SU-DHL-6 (cell line): ENCODE measurements around the gene GIMAP1.

Experiments used
- CTCF ChIP-seq: fragments of 200-600 bp; sonication (generic); IDR thresholded peaks from one replicate; pipeline ENCODE4 v1.5.1; 2017; ENCODE audit warnings: antibody characterized with exemption, mild to moderate bottlenecking, low read length, moderate library complexity; ENCODE audit not compliant: insufficient read depth, poor library complexity, severe bottlenecking
- EZH2phosphoT487 ChIP-seq: fragments of 200-600 bp; sonication (generic), shearing (Covaris generic); conservative IDR thresholded peaks from 2 replicates; pipeline ENCODE4 v1.6.1; 2018; ENCODE audit warnings: mild to moderate bottlenecking, antibody characterized with exemption, low read length, moderate library complexity, mixed read lengths

DNA sequence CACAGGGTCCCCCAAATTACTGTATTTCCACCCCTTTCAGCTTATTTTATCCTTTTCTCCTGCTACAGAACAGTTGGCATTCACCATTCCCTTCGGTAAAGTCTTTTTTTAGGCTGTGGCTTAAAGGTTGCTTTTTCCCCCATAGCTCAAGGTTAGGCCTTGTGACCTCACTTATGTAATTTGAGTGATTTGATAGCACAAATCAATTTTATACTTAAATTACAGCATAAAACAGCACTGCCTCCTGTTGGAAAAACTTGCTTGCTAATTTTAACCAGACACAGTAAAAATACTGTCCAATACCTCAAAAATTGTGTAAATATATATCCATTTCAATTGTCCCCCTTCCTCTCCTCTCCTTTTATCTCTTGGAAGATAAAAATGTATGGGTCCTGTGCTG lies 7.1 kb downstream of the GIMAP1 start:
- TF ChIP-seq CTCF (no peak), EZH2phosphoT487 (no peak)
